CD14-positive monocyte (primary cell): ENCODE results near the gene TSPOAP1. TPM values are rescaled to one million over a fixed set of nuclear protein-coding genes. Genes with fewer than 3 reads are reported as not detected.

Experiments
- DNase-seq, 3 donors: peaks; one replicate each; pipeline ENCODE4 v3.0.0-alpha.2; 2011 to 2022
- H2AFZ ChIP-seq: 2 replicates; pipeline ENCODE4 v1.6.0; 2012; ENCODE audit warnings: mild to moderate bottlenecking, low read depth, low read length, inconsistent platforms; ENCODE audit not compliant: insufficient read depth, poor library complexity, severe bottlenecking
- H3K27ac ChIP-seq, 2 donors: 1 replicate in 1 of 2; 2 replicates in 1 of 2; pipeline ENCODE4 v1.5.1; 2012 to 2013; ENCODE audit warnings: low read length in 2 of 2, control low read depth in 1 of 2, inconsistent platforms in 1 of 2, low read depth in 1 of 2, mild to moderate bottlenecking in 1 of 2
- H3K27me3 ChIP-seq, 2 donors: one replicate each; pipeline versions ENCODE4 v1.6.0 to v1.6.1; 2011 to 2013; ENCODE audit warnings: low read length in 2 of 2; ENCODE audit not compliant: control insufficient read depth in 2 of 2, insufficient read depth in 2 of 2
- H3K36me3 ChIP-seq, 2 donors: replicated peaks in 1 of 2; 1 replicate in 1 of 2; 2 replicates in 1 of 2; pipeline versions ENCODE4 v1.5.1 to v1.6.1; 2012 to 2013; ENCODE audit warnings: low read length in 2 of 2, control low read depth in 1 of 2, inconsistent platforms in 1 of 2, mild to moderate bottlenecking in 1 of 2; ENCODE audit not compliant: insufficient read depth in 2 of 2, control insufficient read depth in 1 of 2
- H3K4me1 ChIP-seq, 2 donors: 1 replicate in 1 of 2; 2 replicates in 1 of 2; pipeline versions ENCODE4 v1.5.1 to v1.6.1; 2012 to 2013; ENCODE audit warnings: low read length in 2 of 2, control low read depth in 1 of 2, inconsistent platforms in 1 of 2, mild to moderate bottlenecking in 1 of 2, moderate library complexity in 1 of 2; ENCODE audit not compliant: insufficient read depth in 2 of 2, control insufficient read depth in 1 of 2
- H3K4me2 ChIP-seq: replicated peaks from 2 replicates; pipeline ENCODE3; 2012; ENCODE audit warnings: low read length, moderate library complexity, mild to moderate bottlenecking; ENCODE audit not compliant: poor library complexity, severe bottlenecking; ENCODE audit errors: extremely low read depth
- H3K4me3 ChIP-seq, 3 experiments: fragments of 200-600 bp in 1 of 3; sonication (generic) in 1 of 3; replicated peaks in 1 of 3; 1 replicate in 2 of 3; 2 replicates in 1 of 3; pipeline ENCODE4 v1.5.1; 2011 to 2013; ENCODE audit warnings: low read length in 3 of 3, mild to moderate bottlenecking in 3 of 3, control low read depth in 2 of 3, low read depth in 2 of 3, inconsistent platforms in 1 of 3, moderate library complexity in 1 of 3
- H3K79me2 ChIP-seq: 2 replicates; pipeline ENCODE4 v1.6.0; 2012; ENCODE audit warnings: mild to moderate bottlenecking, control low read depth, inconsistent platforms, low read length, moderate library complexity; ENCODE audit not compliant: insufficient read depth
- H3K9ac ChIP-seq: 2 replicates; pipeline ENCODE4 v1.6.0; 2017; ENCODE audit warnings: low read length, mild to moderate bottlenecking; ENCODE audit not compliant: insufficient read depth, poor library complexity, severe bottlenecking
- H3K9me3 ChIP-seq, 2 donors: replicated peaks in 1 of 2; 1 replicate in 1 of 2; 2 replicates in 1 of 2; pipeline versions ENCODE4 v1.5.1 to v1.6.1; 2012 to 2013; ENCODE audit warnings: low read length in 2 of 2, control low read depth in 1 of 2; ENCODE audit not compliant: control insufficient read depth in 1 of 2, insufficient read depth in 1 of 2
- H4K20me1 ChIP-seq: 2 replicates; pipeline ENCODE4 v1.6.0; 2012; ENCODE audit warnings: mild to moderate bottlenecking, low read length, control low read depth, moderate library complexity; ENCODE audit not compliant: insufficient read depth
- H3K27ac Mint-ChIP-seq, 7 donors: one replicate each; pipeline ENCODE4 v1.8.0; 2020; ENCODE audit warnings: mild to moderate bottlenecking in 7 of 7, mixed read lengths in 7 of 7, moderate library complexity in 6 of 7, inconsistent platforms in 2 of 7
- H3K27me3 Mint-ChIP-seq, 3 donors: one replicate each; pipeline ENCODE4 v1.8.0; 2021 to 2022; ENCODE audit warnings: low read depth in 3 of 3, mild to moderate bottlenecking in 3 of 3, mixed read lengths in 3 of 3, moderate library complexity in 3 of 3, inconsistent platforms in 1 of 3
- H3K36me3 Mint-ChIP-seq, 2 donors: one replicate each; pipeline ENCODE4 v1.8.0; 2020; ENCODE audit warnings: mixed read lengths in 2 of 2, inconsistent platforms in 1 of 2, mild to moderate bottlenecking in 1 of 2
- H3K4me1 Mint-ChIP-seq: one replicate; pipeline ENCODE4 v1.8.0; 2020; ENCODE audit warnings: mild to moderate bottlenecking, mixed read lengths
- H3K4me3 Mint-ChIP-seq, 2 donors: one replicate each; pipeline ENCODE4 v1.8.0; 2020; ENCODE audit warnings: mild to moderate bottlenecking in 2 of 2, mixed read lengths in 2 of 2, moderate library complexity in 1 of 2
- H3K9me3 Mint-ChIP-seq, 7 donors: one replicate each; pipeline ENCODE4 v1.8.0; 2020 to 2022; ENCODE audit warnings: mixed read lengths in 7 of 7, mild to moderate bottlenecking in 6 of 7, moderate library complexity in 6 of 7, inconsistent platforms in 2 of 7
- CTCF ChIP-seq: fragments of 200-600 bp; IDR thresholded peaks from one replicate; pipeline ENCODE4 v1.8.0; 2022; ENCODE audit warnings: antibody characterized with exemption, mild to moderate bottlenecking
- WGBS: methylation state at CpG from one replicate; pipeline ENCODE4 v1.1.5; 2013; ENCODE audit warnings: missing lambda C conversion rate; ENCODE audit not compliant: insufficient coverage; 5-methylcytosine and 5-hydroxymethylcytosine counted together
- intact Hi-C, 2 donors: fragments of 100-400 bp; cut with micrococcal nuclease; formaldehyde crosslinking; loops; one replicate each; pipeline versions ENCODE4 v1.15.0 to v1.15.1; 2023
- polyA plus RNA-seq, 3 donors: library from polyadenylated mRNA; depleted of rRNA in 1 of 3; unstranded in 2 of 3; stranded (reverse) in 1 of 3; fragments of 300-500 nt in 2 of 3; fragments of >200 nt in 1 of 3; fragmentation: Illumina TruSeq in 2 of 3; gene quantifications; 1 replicate in 2 of 3; 2 replicates in 1 of 3; pipeline ENCODE4 v1.2.3, GENCODE V29; 2012 to 2021

Gene TSPOAP1
- polyA plus RNA-seq, 3 donors: 0.10 to 14.0 (median 0.18) TPM

- H3K27me3 ChIP-seq: no peaks in the 10 kb centered on the region
- H2AFZ ChIP-seq: no peak overlapping the region
- H3K79me2 ChIP-seq: peaks cover 74% of the 10 kb centered on the region
- Mint-ChIP-seq H3K36me3 (no peaks in the 10 kb centered on the region), H3K27me3 (peaks cover 0 to 3% (median 0%) of the 10 kb centered on the region in 3 donors), H3K4me1 (peaks cover 81% of the 10 kb centered on the region), H3K4me3 (peak overlapping the region in 1 of 2 donors; percentile 46), H3K27ac (peak overlapping the region; percentile 30 to 87 (median 71)), H3K9me3 (no peaks in the 10 kb centered on the region)
- WGBS: 80% methylated on average over 2 of the region's 3 CpGs
- DNase-seq: no peak
- intact Hi-C loops: no loop called here
- peak overlapping the region in 1 of 3 experiments; percentile 25 for H3K4me3 ChIP-seq
- no peaks in the 10 kb centered on the region for H3K9me3 ChIP-seq
- no peaks in the 10 kb centered on the region for H3K36me3 ChIP-seq
- H3K4me1 ChIP-seq: peaks cover 78 to 88% of the 10 kb centered on the region in 2 donors
- H4K20me1 ChIP-seq: no peaks in the 10 kb centered on the region
- peak overlapping the region; percentile 48 to 65 for H3K27ac ChIP-seq
- no peak overlapping the region for H3K9ac ChIP-seq
- H3K4me2 ChIP-seq: peak overlapping the region; percentile 51
- no peak for TF ChIP-seq CTCF
Observed at GRCh38 chr17:58285422-58285810, 43.2 kb downstream of the TSPOAP1 start.

GRCh38 chr17:58284613-58285421 lies 43.8 kb downstream of the TSPOAP1 start:
- TF ChIP-seq CTCF: no peak
- H3K27ac ChIP-seq: peak overlapping the region; percentile 39 to 65
- no peaks in the 10 kb centered on the region for H3K36me3 ChIP-seq
- peaks cover 78 to 88% of the 10 kb centered on the region in 2 donors for H3K4me1 ChIP-seq
- H3K9me3 ChIP-seq: no peaks in the 10 kb centered on the region
- peak overlapping the region; percentile 51 for H3K4me2 ChIP-seq
- 0% methylated on average over 2 of the region's 6 CpGs for WGBS
- H3K27me3 ChIP-seq: no peaks in the 10 kb centered on the region
- H3K27me3 Mint-ChIP-seq: peaks cover 0 to 3% (median 0%) of the 10 kb centered on the region in 3 donors
- peaks cover 74% of the 10 kb centered on the region for H3K79me2 ChIP-seq
- H3K4me3 Mint-ChIP-seq: peak overlapping the region; percentile 11 to 46
- H2AFZ ChIP-seq: peak overlapping the region; percentile 72
- no peaks in the 10 kb centered on the region for H4K20me1 ChIP-seq
- no peaks in the 10 kb centered on the region for H3K36me3 Mint-ChIP-seq
- no peaks in the 10 kb centered on the region for H3K9me3 Mint-ChIP-seq
- intact Hi-C loops: no loop called here
- no peak for DNase-seq
- peak overlapping the region; percentile 5 to 88 (median 86) for H3K27ac Mint-ChIP-seq
- H3K4me1 Mint-ChIP-seq: peaks cover 81% of the 10 kb centered on the region
- H3K4me3 ChIP-seq: peak overlapping the region in 1 of 3 experiments; percentile 25
- H3K9ac ChIP-seq: no peak overlapping the region
